Cerebellar nuclear complex (tissue), 1 donor: Measurements from ENCODE around the gene C1orf56.

Source experiments
- DNase-seq, 2 experiments: peaks; one replicate each; lab custom pipeline; 2025; lab: John Stamatoyannopoulos, UW

The C1orf56 gene

DNA sequence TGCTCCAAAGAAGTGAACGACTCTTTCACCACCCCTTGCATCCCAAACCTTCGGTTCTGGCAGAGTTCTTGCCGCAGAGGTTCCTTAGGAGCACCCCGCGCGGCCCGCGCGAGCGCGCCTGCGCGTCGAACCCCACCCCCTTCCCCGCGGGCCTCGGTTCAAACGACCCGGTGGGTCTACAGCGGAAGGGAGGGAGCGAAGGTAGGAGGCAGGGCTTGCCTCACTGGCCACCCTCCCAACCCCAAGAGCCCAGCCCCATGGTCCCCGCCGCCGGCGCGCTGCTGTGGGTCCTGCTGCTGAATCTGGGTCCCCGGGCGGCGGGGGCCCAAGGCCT, at the start of gene C1orf56:
C1orf56 (plus strand) TSS at position 161 of the 334 bp plus-strand sequence; CDS start at position 258, 97 bp downstream.
- peak in 1 of 2 experiments; percentile 35 for DNase-seq

- no peak for DNase-seq
Measured at GRCh38 chr1:150997949-150998348, 49.6 kb upstream of the C1orf56 start.

DNA sequence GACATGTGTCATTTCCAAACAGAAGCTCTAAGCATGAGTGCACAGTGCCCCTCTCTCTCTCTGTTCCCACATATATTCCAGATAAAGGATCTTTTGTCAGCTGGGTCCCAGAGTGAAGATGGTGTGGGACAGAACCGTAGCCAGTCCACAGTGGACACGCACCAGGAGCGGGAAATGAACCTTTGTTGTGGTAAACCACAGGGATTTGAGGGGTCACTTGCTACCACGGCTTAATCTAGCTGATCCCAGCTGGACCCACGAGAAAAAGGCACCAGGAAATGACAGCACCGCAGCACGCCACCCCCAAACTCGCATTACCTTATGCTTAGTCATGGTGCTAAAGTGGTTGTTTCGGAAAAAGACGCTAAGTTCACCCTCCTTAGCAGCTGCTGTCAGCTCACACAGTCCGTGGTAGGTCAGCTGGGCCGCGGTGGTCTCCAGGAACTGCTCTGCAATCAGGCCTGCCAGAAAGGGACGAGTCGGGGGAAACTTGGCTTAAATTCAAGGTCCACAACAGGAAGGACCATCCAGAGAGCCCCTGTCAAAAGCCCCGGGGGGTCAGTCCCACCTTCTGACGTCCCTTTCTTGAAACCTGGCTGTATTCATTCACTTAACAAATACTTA, 48.4 kb upstream of the C1orf56 start:
- DNase-seq: no peak

DNA sequence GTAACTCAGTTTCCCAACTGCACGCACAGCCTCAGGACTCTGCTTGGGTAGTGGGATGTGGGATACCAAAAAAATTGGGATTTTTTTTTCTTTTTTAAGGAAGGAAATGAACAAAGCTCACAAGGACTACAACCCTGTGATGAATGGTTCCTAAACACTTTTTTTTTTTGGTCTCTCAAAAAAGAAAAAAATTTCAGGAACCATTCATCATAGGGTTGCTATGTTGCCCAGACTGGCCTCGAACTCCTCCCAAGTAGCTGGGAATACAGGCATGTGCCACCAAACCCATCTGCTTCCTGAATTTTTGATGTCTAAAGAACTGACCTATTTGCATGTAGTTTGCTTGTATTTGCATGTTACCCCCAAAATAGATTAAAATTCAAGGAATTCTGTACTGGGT, 47.6 kb upstream of the C1orf56 start:
- no peak for DNase-seq

DNA sequence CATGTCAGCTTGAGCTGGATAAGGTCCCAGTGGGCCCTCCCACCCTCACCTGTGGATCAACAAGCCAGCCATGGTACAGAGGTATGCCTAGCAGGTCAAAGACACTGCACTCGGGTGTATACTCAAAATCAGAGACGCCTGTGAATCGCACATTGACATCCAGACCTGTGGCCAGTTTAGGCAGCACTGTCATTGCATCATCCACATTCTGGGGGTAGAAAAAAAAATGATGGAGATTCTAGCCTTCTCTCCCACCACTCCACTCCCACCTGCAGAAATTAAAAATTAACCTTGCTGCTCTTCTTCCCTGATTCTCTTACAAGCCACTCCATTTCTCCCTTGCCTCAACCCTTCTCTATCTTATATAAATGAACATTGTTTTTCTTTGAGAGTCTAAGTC, 47.1 kb upstream of the C1orf56 start:
- no peak for DNase-seq

- no peak for DNase-seq
Measured at GRCh38 chr1:151001602-151002001, 45.9 kb upstream of the C1orf56 start.

- DNase-seq: no peak
Measured at GRCh38 chr1:151002051-151002450, 45.5 kb upstream of the C1orf56 start.

DNA sequence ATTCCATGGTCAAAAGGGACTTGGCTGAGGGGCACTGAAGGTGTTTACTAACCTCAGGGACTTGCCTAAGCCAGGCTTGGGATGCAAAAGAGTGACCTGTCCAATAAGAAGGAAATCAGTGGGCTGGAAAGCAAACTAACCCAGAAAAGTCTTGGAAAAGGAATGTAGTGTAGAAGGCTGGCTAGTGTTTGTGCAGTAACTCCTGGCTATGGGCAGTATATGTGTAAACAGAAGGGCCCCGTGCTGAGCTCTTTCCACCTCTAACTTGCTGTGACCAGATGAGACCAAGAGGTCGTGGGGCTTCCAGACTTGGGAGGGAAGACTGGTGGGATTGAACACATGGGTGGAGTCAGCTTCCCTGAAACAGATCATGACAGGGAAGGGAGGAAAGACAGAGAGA, 44.9 kb upstream of the C1orf56 start:
- no peak for DNase-seq

GRCh38 chr1:151003180-151003579, 44.4 kb upstream of the C1orf56 start:
- DNase-seq: no peak

DNA sequence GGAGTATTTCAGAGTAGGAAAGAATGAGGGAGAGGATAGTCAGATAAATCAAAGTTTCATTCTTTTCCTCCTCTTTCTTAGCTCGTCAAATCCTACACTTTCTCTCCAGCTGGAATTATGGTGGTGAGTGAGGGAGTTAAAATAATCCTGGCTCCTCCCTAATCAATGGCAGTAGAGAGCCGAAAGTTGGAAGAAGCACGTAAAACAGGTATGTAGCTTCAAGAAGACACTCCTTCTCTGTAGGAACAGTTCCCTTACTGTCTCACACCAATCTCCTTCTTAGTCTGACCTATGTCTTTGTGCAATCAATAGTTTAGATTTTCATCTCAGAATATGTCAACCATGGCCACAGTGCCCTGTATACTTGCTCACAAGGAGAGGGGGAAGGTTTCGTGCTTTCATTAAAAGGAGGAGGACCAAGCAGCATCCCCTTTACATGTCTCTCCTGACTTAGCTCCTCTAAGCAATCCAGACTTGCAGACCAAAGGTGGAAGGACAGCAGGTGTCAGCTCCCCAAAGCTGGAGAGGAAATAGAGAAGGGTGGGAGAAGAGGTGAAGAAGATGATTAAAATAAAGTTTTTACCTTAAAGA, 41.7 kb upstream of the C1orf56 start:
- no peak for DNase-seq

- peak; percentile 63 to 77 for DNase-seq
Measured at GRCh38 chr1:151006327-151007052, 41.1 kb upstream of the C1orf56 start, which contains the start of gene MINDY1. Gene MINDY1 (minus strand): TSS chr1:151006902. CDS start chr1:151002617, 4,285 bp downstream.

- no peak for DNase-seq
Measured at GRCh38 chr1:151007853-151008243, 39.7 kb upstream of the C1orf56 start.

GRCh38 chr1:151008244-151009205, 39.0 kb upstream of the C1orf56 start, which contains the start of gene PRUNE1:
Gene PRUNE1 (plus strand): TSS chr1:151008449. CDS start chr1:151008633, 184 bp downstream.
- DNase-seq: peak; percentile 64 to 75

DNA sequence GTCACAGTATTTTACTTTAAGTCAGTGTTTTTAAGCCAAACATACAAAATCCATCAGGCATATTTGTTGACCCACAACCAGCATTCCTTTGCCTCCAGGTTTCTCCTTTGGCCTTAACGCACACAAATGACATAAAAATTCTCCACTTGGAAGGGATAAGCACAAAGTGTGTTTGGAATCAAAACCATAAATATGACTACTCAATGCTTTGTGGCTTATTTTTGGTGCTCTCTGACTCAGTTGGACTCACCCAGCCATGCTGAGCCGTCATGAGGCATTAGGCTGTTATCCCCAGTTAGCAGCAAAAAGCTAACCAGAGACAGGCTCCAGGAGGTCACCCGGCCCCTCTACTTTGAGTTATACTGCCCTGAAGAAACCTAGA, 38.4 kb upstream of the C1orf56 start:
- no peak for DNase-seq

- DNase-seq: no peak
Measured at GRCh38 chr1:151009674-151010345, 37.7 kb upstream of the C1orf56 start.

- DNase-seq: no peak
Measured at GRCh38 chr1:151010346-151010726, 37.2 kb upstream of the C1orf56 start.

- no peak for DNase-seq
Measured at GRCh38 chr1:151011154-151011850, 36.2 kb upstream of the C1orf56 start.

DNA sequence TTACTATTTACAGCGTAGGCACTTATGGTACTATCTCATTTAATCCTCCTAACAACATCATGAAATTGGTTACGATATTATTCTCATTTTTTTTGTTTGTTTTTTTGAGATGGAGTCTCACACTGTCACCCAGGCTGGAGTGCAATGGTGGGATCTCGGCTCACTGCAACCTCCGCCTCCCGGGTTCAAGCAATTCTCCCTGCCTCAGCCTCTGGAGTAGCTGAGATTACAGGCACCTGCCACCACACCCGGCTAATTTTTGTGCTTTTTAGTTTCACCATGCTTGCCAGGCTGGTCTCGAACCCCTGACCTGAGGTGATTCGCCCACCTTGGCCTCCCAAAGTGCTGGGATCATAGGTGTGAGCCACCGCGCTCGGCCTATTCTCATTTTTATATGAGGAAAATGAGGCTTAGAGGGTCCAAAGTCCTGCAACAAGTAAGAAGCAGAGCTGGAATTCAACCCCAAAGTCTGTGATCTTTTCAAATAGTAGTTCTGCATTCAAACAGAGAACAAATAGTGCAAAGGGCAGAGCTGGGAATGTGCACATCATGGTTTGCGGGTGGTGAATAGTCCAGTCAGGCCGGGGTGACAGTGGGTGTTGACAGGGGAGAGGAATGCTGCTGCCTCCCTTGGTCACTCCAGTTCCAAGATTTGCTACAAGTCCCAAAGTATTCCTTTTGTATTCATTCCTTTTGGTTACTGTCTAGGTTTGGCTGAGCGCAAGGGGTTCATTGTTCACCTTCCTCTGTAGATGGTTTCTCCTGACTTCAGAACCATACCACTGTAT, 34.7 kb upstream of the C1orf56 start:
- DNase-seq: no peak

- DNase-seq: no peak
Measured at GRCh38 chr1:151013518-151013917, 34.0 kb upstream of the C1orf56 start.

GRCh38 chr1:151024540-151025146, 22.9 kb upstream of the C1orf56 start:
- DNase-seq: no peak
